GM19455 (cell line): ENCODE data around the gene TAF4B.
"Not testable (repeated sequence)": the region's sequence is repeated elsewhere in the genome, so short reads cannot be mapped to it uniquely, and the experiment has no call there.

ENCODE experiments used
- ATAC-seq: cut with Tn5 transposase; IDR thresholded peaks from one replicate; pipeline ENCODE4 v1.9.1; 2021; ENCODE audit not compliant: unreplicated experiment

TAF4B gene

GRCh38 chr18:26421931-26422330 lies 195.7 kb downstream of the TAF4B start:
- ATAC-seq: no peak

GRCh38 chr18:26422472-26423162 lies 196.4 kb downstream of the TAF4B start:
- peak; percentile 69 for ATAC-seq

GRCh38 chr18:26424428-26425147 lies 198.3 kb downstream of the TAF4B start:
- no peak for ATAC-seq

- no peak for ATAC-seq
These were observed 198.9 kb downstream of the TAF4B start for GRCh38 chr18:26425148-26425531.

- ATAC-seq: no peak
These were observed 203.4 kb downstream of the TAF4B start for GRCh38 chr18:26429535-26430226.

GRCh38 chr18:26432651-26433424 lies 206.6 kb downstream of the TAF4B start:
- no peak for ATAC-seq

GRCh38 chr18:26434887-26435286 lies 208.6 kb downstream of the TAF4B start:
- ATAC-seq: no peak

- no peak for ATAC-seq
These were observed 209.3 kb downstream of the TAF4B start for GRCh38 chr18:26435415-26436095.

GRCh38 chr18:26436176-26437051 lies 210.2 kb downstream of the TAF4B start:
- ATAC-seq: no peak

GRCh38 chr18:26437634-26438033 lies 211.4 kb downstream of the TAF4B start:
- ATAC-seq: not testable (repeated sequence)

GRCh38 chr18:26438980-26439379 lies 212.7 kb downstream of the TAF4B start:
- ATAC-seq: peak; percentile 92

GRCh38 chr18:26439537-26439936 lies 213.3 kb downstream of the TAF4B start:
- ATAC-seq: no peak

GRCh38 chr18:26440644-26441043 lies 214.4 kb downstream of the TAF4B start:
- no peak for ATAC-seq
